Natural killer cell treated with Interleukin-12 subunit alpha and Interleukin-12 subunit beta and Interleukin-15 and Interleukin-18, amount 100 ng/mL, for 72 hours (primary cell): ENCODE results near the gene ARHGEF5. TPM values are rescaled to one million over a fixed set of nuclear protein-coding genes. Genes with fewer than 3 reads are reported as not detected.
"Not testable (repeated sequence)": the region's sequence is repeated elsewhere in the genome, so short reads cannot be mapped to it uniquely, and the experiment has no call there.

Experiments used
- ATAC-seq, 2 donors: fragments of 150-1000 bp; cut with Tn5 transposase in 1 of 2; sonication (Bioruptor Pico), chemical (Tn5 transposase) in 1 of 2; 2 replicates each; pipeline ENCODE4 v1.10.0; 2021
- DNase-seq: peaks from one replicate; pipeline ENCODE4 v3.0.0; 2022; ENCODE audit warnings: low spot score
- H3K27ac Mint-ChIP-seq, 2 donors: 1 replicate in 1 of 2; 2 replicates in 1 of 2; pipeline ENCODE4 v1.8.0; 2022; ENCODE audit warnings: mixed read lengths in 2 of 2, mild to moderate bottlenecking in 1 of 2, moderate library complexity in 1 of 2
- H3K27me3 Mint-ChIP-seq, 2 donors: 1 replicate in 1 of 2; 2 replicates in 1 of 2; pipeline ENCODE4 v1.8.0; 2022; ENCODE audit warnings: mixed read lengths in 2 of 2
- H3K36me3 Mint-ChIP-seq: one replicate; pipeline ENCODE4 v1.8.0; 2022; ENCODE audit warnings: mixed read lengths
- H3K4me1 Mint-ChIP-seq, 2 donors: 1 replicate in 1 of 2; 2 replicates in 1 of 2; pipeline ENCODE4 v1.8.0; 2022; ENCODE audit warnings: low read depth in 2 of 2, mixed read lengths in 2 of 2, mild to moderate bottlenecking in 1 of 2
- H3K4me3 Mint-ChIP-seq: one replicate; pipeline ENCODE4 v1.8.0; 2022; ENCODE audit warnings: mixed read lengths
- H3K9me3 Mint-ChIP-seq: 2 replicates; pipeline ENCODE4 v1.8.0; 2022; ENCODE audit warnings: mixed read lengths
- total RNA-seq, 2 donors: library from RNA; stranded (reverse); gene quantifications; one replicate each; pipeline ENCODE4 v1.2.3, GENCODE V29; 2022

ARHGEF5 gene
- total RNA-seq, 2 donors from 2014 or later = 1.3 to 3.8 TPM

- not testable (repeated sequence) for H3K36me3 Mint-ChIP-seq, H3K27me3 Mint-ChIP-seq, ATAC-seq, H3K4me3 Mint-ChIP-seq, H3K9me3 Mint-ChIP-seq, H3K4me1 Mint-ChIP-seq, H3K27ac Mint-ChIP-seq, DNase-seq
These were observed 983 bp downstream of the ARHGEF5 start for GRCh38 chr7:144356185-144356584.

- not testable (repeated sequence) for DNase-seq, H3K36me3 Mint-ChIP-seq, H3K27me3 Mint-ChIP-seq, H3K27ac Mint-ChIP-seq, H3K9me3 Mint-ChIP-seq, H3K4me3 Mint-ChIP-seq, H3K4me1 Mint-ChIP-seq
- ATAC-seq = peak; percentile 12 to 28
These were observed 1.7 kb downstream of the ARHGEF5 start for GRCh38 chr7:144356860-144357259.

- ATAC-seq, H3K27me3 Mint-ChIP-seq, H3K36me3 Mint-ChIP-seq, H3K27ac Mint-ChIP-seq, H3K9me3 Mint-ChIP-seq, H3K4me1 Mint-ChIP-seq, H3K4me3 Mint-ChIP-seq, DNase-seq: not testable (repeated sequence)
These were observed 6.9 kb downstream of the ARHGEF5 start for GRCh38 chr7:144362061-144362460.

GRCh38 chr7:144365523-144365922 lies 10.3 kb downstream of the ARHGEF5 start:
- H3K27ac Mint-ChIP-seq, H3K9me3 Mint-ChIP-seq: not testable (repeated sequence)
- peak in 1 of 2 donors; percentile 5 for ATAC-seq

GRCh38 chr7:144367250-144367649 lies 12.0 kb downstream of the ARHGEF5 start:
- not testable (repeated sequence) for H3K27ac Mint-ChIP-seq, H3K4me3 Mint-ChIP-seq, H3K9me3 Mint-ChIP-seq, H3K36me3 Mint-ChIP-seq, DNase-seq, ATAC-seq, H3K27me3 Mint-ChIP-seq, H3K4me1 Mint-ChIP-seq

More at GRCh38 chr7:144365523-144365922, 10.3 kb downstream of the ARHGEF5 start:
- DNase-seq, H3K4me1 Mint-ChIP-seq, H3K27me3 Mint-ChIP-seq, H3K36me3 Mint-ChIP-seq, H3K4me3 Mint-ChIP-seq: not testable (repeated sequence)

- DNase-seq, H3K9me3 Mint-ChIP-seq, H3K4me3 Mint-ChIP-seq, H3K27ac Mint-ChIP-seq, ATAC-seq, H3K27me3 Mint-ChIP-seq, H3K4me1 Mint-ChIP-seq, H3K36me3 Mint-ChIP-seq: not testable (repeated sequence)
These were observed 14.0 kb downstream of the ARHGEF5 start for GRCh38 chr7:144369221-144369620.

- no peak for ATAC-seq
- Mint-ChIP-seq H3K4me3 (no peak overlapping the region), H3K4me1 (no peaks in the 10 kb centered on the region), H3K36me3 (no peaks in the 10 kb centered on the region), H3K9me3 (no peaks in the 10 kb centered on the region), H3K27ac (no peak overlapping the region), H3K27me3 (no peaks in the 10 kb centered on the region)
- no peak for DNase-seq
These were observed 23.4 kb downstream of the ARHGEF5 start for GRCh38 chr7:144378651-144379050.

GRCh38 chr7:144379776-144380384 lies 24.7 kb downstream of the ARHGEF5 start:
- H3K36me3 Mint-ChIP-seq = no peaks in the 10 kb centered on the region
- no peak for DNase-seq
- no peak overlapping the region for H3K27ac Mint-ChIP-seq
- ATAC-seq = no peak
- no peak overlapping the region for H3K4me3 Mint-ChIP-seq
- peaks cover 0 to 6% of the 10 kb centered on the region in 2 donors for H3K27me3 Mint-ChIP-seq
- no peaks in the 10 kb centered on the region for H3K4me1 Mint-ChIP-seq
- H3K9me3 Mint-ChIP-seq = no peaks in the 10 kb centered on the region

GRCh38 chr7:144384071-144384470 lies 28.9 kb downstream of the ARHGEF5 start:
- H3K27ac Mint-ChIP-seq = no peak overlapping the region
- H3K4me3 Mint-ChIP-seq = no peak overlapping the region
- peaks cover 5 to 15% of the 10 kb centered on the region in 2 donors for H3K27me3 Mint-ChIP-seq
- ATAC-seq (no peak), DNase-seq (no peak)
- no peaks in the 10 kb centered on the region for H3K4me1 Mint-ChIP-seq
- H3K9me3 Mint-ChIP-seq = no peaks in the 10 kb centered on the region
- H3K36me3 Mint-ChIP-seq = no peaks in the 10 kb centered on the region

- DNase-seq (no peak), ATAC-seq (no peak)
- no peak overlapping the region for H3K27ac Mint-ChIP-seq
- no peak overlapping the region for H3K4me3 Mint-ChIP-seq
- peaks cover 6 to 15% of the 10 kb centered on the region in 2 donors for H3K27me3 Mint-ChIP-seq
- no peaks in the 10 kb centered on the region for H3K9me3 Mint-ChIP-seq
- H3K4me1 Mint-ChIP-seq = no peaks in the 10 kb centered on the region
- H3K36me3 Mint-ChIP-seq = no peaks in the 10 kb centered on the region
These were observed 29.5 kb downstream of the ARHGEF5 start for GRCh38 chr7:144384555-144385245.

GRCh38 chr7:144386741-144387140 lies 31.5 kb downstream of the ARHGEF5 start:
- peaks cover 9 to 15% of the 10 kb centered on the region in 2 donors for H3K27me3 Mint-ChIP-seq
- DNase-seq (no peak), ATAC-seq (no peak)
- H3K4me1 Mint-ChIP-seq = no peaks in the 10 kb centered on the region
- H3K27ac Mint-ChIP-seq = no peak overlapping the region
- H3K4me3 Mint-ChIP-seq = no peak overlapping the region
- no peaks in the 10 kb centered on the region for H3K36me3 Mint-ChIP-seq
- no peaks in the 10 kb centered on the region for H3K9me3 Mint-ChIP-seq

GRCh38 chr7:144388950-144389349 lies 33.7 kb downstream of the ARHGEF5 start:
- H3K27ac Mint-ChIP-seq = no peak overlapping the region
- H3K27me3 Mint-ChIP-seq = peaks cover 11 to 15% of the 10 kb centered on the region in 2 donors
- no peaks in the 10 kb centered on the region for H3K36me3 Mint-ChIP-seq
- no peaks in the 10 kb centered on the region for H3K4me1 Mint-ChIP-seq
- H3K4me3 Mint-ChIP-seq = no peak overlapping the region
- no peak for ATAC-seq
- DNase-seq = no peak
- no peaks in the 10 kb centered on the region for H3K9me3 Mint-ChIP-seq

- no peak overlapping the region for H3K4me3 Mint-ChIP-seq
- no peaks in the 10 kb centered on the region for H3K4me1 Mint-ChIP-seq
- no peaks in the 10 kb centered on the region for H3K9me3 Mint-ChIP-seq
- H3K27me3 Mint-ChIP-seq = peaks cover 9 to 12% of the 10 kb centered on the region in 2 donors
- no peak overlapping the region for H3K27ac Mint-ChIP-seq
- DNase-seq = no peak
- no peak for ATAC-seq
- H3K36me3 Mint-ChIP-seq = no peaks in the 10 kb centered on the region
These were observed 35.3 kb downstream of the ARHGEF5 start for GRCh38 chr7:144390481-144390880.

GRCh38 chr7:144391014-144391413 lies 35.8 kb downstream of the ARHGEF5 start:
- Mint-ChIP-seq H3K9me3 (no peaks in the 10 kb centered on the region), H3K27me3 (peaks cover 14 to 15% of the 10 kb centered on the region in 2 donors)

More at GRCh38 chr7:144391014-144391413, 35.8 kb downstream of the ARHGEF5 start:
- DNase-seq (no peak), ATAC-seq (no peak)
- Mint-ChIP-seq H3K4me3 (no peak overlapping the region), H3K4me1 (no peaks in the 10 kb centered on the region), H3K27ac (no peak overlapping the region), H3K36me3 (no peaks in the 10 kb centered on the region)
